ENCODE results near the gene SYNPR.

Gene SYNPR

DNA sequence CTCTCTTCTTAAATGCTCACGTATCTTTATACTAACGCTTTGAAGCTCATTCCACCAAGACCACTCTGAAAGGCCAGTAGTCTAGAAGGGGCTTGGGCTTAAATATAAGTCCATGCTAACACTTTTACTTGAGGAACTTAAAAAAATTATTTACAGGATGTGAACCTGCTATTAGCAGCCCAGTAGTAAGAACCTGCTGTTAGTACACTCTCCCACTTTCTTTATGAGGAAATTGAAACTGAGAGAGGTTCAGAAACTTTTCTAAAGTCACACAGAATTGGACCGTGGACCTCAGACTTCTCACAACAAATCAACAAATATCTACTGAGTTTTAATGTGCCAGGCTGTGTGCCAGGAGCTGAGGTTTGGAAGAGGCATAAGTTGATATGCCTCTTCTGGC lies 53.4 kb downstream of the SYNPR start:
- no peak for DNase-seq
- TF ChIP-seq POLR2A (IDR thresholded peaks at IDR 0.05; ENCODE audit: low read length) (no peak), GATA1 (IDR thresholded peaks at IDR 0.05; ENCODE audit: low read depth, low read length) (no peak)

DNA sequence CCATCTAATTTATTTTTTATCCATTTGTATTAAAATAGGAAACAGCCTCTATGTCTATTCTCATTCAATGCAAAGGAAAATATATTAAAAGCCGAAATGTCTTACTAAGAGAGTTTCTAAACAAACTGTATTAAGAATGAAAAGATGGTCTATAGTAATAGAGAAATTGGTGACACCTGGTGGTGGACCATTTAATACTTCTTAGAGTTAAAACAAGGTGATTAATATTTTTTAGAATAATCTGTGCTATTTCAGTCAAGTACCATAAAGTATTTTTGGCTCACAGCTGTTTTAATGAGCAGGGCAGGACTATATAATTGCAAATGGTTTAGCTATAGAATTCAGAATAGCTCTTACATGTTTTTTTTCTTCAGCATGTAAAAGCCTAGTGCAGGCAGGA lies 55.7 kb downstream of the SYNPR start:
- peak in 1 of 2 experiments; percentile 0 for DNase-seq
- no peak for TF ChIP-seq POLR2A (IDR thresholded peaks at IDR 0.05; ENCODE audit: low read length)
- TF ChIP-seq GATA1 (IDR thresholded peaks at IDR 0.05; ENCODE audit: low read depth, low read length), result no peak

- DNase-seq, result no peak
- no peak for TF ChIP-seq POLR2A (IDR thresholded peaks at IDR 0.05; ENCODE audit: low read length)
Measured at GRCh38 chr3:63338351-63338750, 60.2 kb downstream of the SYNPR start.

DNA sequence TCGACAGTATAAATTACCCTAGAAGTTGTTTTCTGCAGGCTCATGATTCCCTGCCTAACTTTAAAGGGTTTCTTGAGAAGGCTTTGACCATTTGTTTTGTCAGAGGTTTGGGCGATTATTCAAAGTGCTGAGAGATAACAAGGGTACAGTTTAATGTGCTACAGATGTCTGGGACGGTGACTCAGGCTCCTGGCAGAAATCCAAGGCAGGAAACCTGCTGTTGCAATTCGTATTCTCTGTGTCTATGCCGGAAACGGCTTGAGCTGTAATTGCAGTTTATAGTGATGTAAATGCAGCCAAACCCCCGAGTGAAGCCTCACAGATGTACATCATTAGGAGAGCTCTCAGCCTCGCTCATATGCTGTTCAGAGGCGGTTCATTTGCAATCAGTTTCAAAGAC lies 65.6 kb downstream of the SYNPR start:
- peak; percentile 19 to 56 for DNase-seq
- TF ChIP-seq GATA1 (IDR thresholded peaks at IDR 0.05; ENCODE audit: low read depth, low read length) (no peak), POLR2A (IDR thresholded peaks at IDR 0.05; ENCODE audit: low read length) (peak; percentile 9)

DNA sequence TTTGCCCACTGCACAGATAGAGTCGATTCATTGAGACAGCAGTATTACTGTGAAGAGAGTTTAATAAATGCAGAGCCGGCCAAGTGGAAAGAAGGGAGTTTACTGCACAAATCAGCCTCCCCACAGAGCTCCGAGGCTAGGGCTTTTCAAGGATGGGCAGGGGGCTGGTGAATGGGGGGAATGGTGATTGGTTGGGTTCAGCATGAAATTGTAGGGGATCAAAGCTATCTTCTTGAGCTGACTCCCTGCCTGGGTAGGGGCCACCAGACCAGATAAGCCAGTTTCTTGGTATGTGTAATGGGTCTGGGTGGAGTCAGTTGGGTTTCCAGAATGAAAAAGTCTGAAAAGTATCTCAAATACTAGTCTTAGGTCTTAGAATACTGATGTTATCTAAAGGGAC lies 66.6 kb downstream of the SYNPR start:
- DNase-seq, result no peak
- no peak for TF ChIP-seq GATA1 (IDR thresholded peaks at IDR 0.05; ENCODE audit: low read depth, low read length)
- no peak for TF ChIP-seq POLR2A (IDR thresholded peaks at IDR 0.05; ENCODE audit: low read length)

GRCh38 chr3:63349583-63350573 lies 71.8 kb downstream of the SYNPR start:
- peak; percentile 48 to 55 for DNase-seq
- TF ChIP-seq POLR2A (IDR thresholded peaks at IDR 0.05; ENCODE audit: low read length), result no peak
- no peak for TF ChIP-seq GATA1 (IDR thresholded peaks at IDR 0.05; ENCODE audit: low read depth, low read length)

- DNase-seq, result peak; percentile 38 to 59
- TF ChIP-seq POLR2A (IDR thresholded peaks at IDR 0.05; ENCODE audit: low read length) (no peak), GATA1 (IDR thresholded peaks at IDR 0.05; ENCODE audit: low read depth, low read length) (no peak)
Measured at GRCh38 chr3:63351159-63352007, 73.3 kb downstream of the SYNPR start.

- TF ChIP-seq POLR2A (IDR thresholded peaks at IDR 0.05; ENCODE audit: low read length), result no peak
- TF ChIP-seq GATA1 (IDR thresholded peaks at IDR 0.05; ENCODE audit: low read depth, low read length), result no peak
- DNase-seq, result no peak
Measured at GRCh38 chr3:63352008-63352279, 73.8 kb downstream of the SYNPR start.

DNA sequence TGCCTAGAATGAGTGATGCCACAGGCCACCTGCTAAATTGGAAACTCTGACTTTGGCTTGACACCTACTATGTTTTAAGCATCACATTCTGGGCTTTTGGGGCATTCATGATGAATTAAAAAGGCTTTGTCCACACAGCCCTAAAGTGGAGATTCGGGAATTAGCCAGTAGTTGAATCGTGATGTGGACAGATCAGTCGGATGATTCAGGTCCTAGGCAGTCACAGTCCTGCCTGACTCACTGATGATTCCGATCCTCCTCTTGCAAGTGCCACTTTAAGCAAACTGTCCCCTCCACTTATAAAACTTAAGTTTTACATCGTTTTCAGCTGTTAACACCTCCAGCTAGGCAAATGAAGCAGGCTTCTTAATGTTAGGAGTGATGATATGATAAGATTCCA lies 75.3 kb downstream of the SYNPR start:
- TF ChIP-seq POLR2A (IDR thresholded peaks at IDR 0.05; ENCODE audit: low read length) (no peak), GATA1 (IDR thresholded peaks at IDR 0.05; ENCODE audit: low read depth, low read length) (no peak)
- DNase-seq, result no peak

- no peak for TF ChIP-seq GATA1 (IDR thresholded peaks at IDR 0.05; ENCODE audit: low read depth, low read length)
- no peak for TF ChIP-seq POLR2A (IDR thresholded peaks at IDR 0.05; ENCODE audit: low read length)
- no peak for DNase-seq
Measured at GRCh38 chr3:63354160-63354559, 76.1 kb downstream of the SYNPR start.

DNA sequence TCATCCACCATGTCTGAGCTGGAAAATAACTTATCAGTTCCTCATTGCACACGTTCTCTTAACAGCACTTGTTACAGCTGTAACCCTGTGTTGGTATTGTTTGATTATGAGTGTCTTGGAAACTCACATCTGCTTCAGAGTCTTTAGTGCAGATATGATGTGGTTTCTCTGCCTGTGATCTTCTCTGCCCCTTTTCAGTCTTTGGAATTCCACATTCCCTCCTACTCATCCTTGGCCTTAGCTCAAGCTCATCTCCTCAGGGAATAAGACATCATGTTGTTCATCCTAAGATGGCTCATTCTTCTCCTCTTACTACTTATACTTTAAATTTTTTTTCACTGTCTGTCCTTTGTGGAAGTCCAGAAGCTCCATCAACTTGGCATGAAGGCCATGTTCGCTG lies 77.7 kb downstream of the SYNPR start:
- DNase-seq, result no peak
- TF ChIP-seq GATA1 (IDR thresholded peaks at IDR 0.05; ENCODE audit: low read depth, low read length) (no peak), POLR2A (IDR thresholded peaks at IDR 0.05; ENCODE audit: low read length) (no peak)

- no peak for DNase-seq
- TF ChIP-seq POLR2A (IDR thresholded peaks at IDR 0.05; ENCODE audit: low read length) (no peak), GATA1 (IDR thresholded peaks at IDR 0.05; ENCODE audit: low read depth, low read length) (no peak)
Measured at GRCh38 chr3:63364495-63364894, 86.4 kb downstream of the SYNPR start.

- TF ChIP-seq POLR2A (IDR thresholded peaks at IDR 0.05; ENCODE audit: low read length) (no peak), GATA1 (IDR thresholded peaks at IDR 0.05; ENCODE audit: low read depth, low read length) (no peak)
- DNase-seq, result peak in 1 of 2 experiments; percentile 1
Measured at GRCh38 chr3:63364910-63365309, 86.8 kb downstream of the SYNPR start.

GRCh38 chr3:63365671-63366070 lies 87.6 kb downstream of the SYNPR start:
- no peak for TF ChIP-seq POLR2A (IDR thresholded peaks at IDR 0.05; ENCODE audit: low read length)
- no peak for TF ChIP-seq GATA1 (IDR thresholded peaks at IDR 0.05; ENCODE audit: low read depth, low read length)
- no peak for DNase-seq

All from erythroblast (primary cell).